HepG2 (cell line): ENCODE results near the gene ZNF341. TPM values are rescaled to one million over a fixed set of nuclear protein-coding genes. Genes with fewer than 3 reads are reported as not detected.
A peak's percentile ranks its signal among the peaks of the same experiment; 100 is the strongest.

Experiments
- ARID2 ChIP-seq: sonication (generic); formaldehyde crosslinking; IDR thresholded peaks from 2 replicates; pipeline ENCODE4 v1.8.1; 2022; ENCODE audit warnings: mild to moderate bottlenecking, missing genetic modification reagents, borderline replicate concordance
- CERS6 ChIP-seq: sonication (generic); formaldehyde crosslinking; IDR thresholded peaks from 2 replicates; pipeline ENCODE4 v1.5.0; 2020; ENCODE audit warnings: missing genetic modification reagents
- DNMT3B ChIP-seq: conservative IDR thresholded peaks from 2 replicates; pipeline ENCODE4 v1.6.1; 2016; ENCODE audit warnings: missing biosample characterization, control low read depth
- HNF4G ChIP-seq, 2 experiments: sonication (generic) in 1 of 2; formaldehyde crosslinking in 1 of 2; IDR thresholded peaks; 2 replicates each; pipeline versions ENCODE4 v1.4.0 to v1.6.1; 2011 to 2020; ENCODE audit warnings: borderline replicate concordance in 2 of 2, low read depth in 2 of 2, mild to moderate bottlenecking in 2 of 2, low read length in 1 of 2, missing genetic modification reagents in 1 of 2, moderate library complexity in 1 of 2
- JARID2 ChIP-seq: sonication (generic); formaldehyde crosslinking; IDR thresholded peaks from 2 replicates; pipeline ENCODE4 v1.8.1; 2023; ENCODE audit warnings: missing genetic modification reagents, inconsistent platforms; ENCODE audit not compliant: insufficient replicate concordance
- POLR2G ChIP-seq: fragments of 200-400 bp; formaldehyde crosslinking; IDR thresholded peaks from 2 replicates; pipeline ENCODE4 v1.6.1; 2018; ENCODE audit warnings: mild to moderate bottlenecking, low read depth, low read length, moderate library complexity
- SP140L ChIP-seq: sonication (generic); formaldehyde crosslinking; IDR thresholded peaks from 2 replicates; pipeline ENCODE4 v1.4.0; 2020; ENCODE audit warnings: missing genetic modification reagents, borderline replicate concordance
- ZFX ChIP-seq: sonication (generic); formaldehyde crosslinking; IDR thresholded peaks from 2 replicates; pipeline ENCODE4 v1.4.0; 2020; ENCODE audit warnings: mild to moderate bottlenecking, low read depth, missing genetic modification reagents, moderate library complexity
- ZNF205 ChIP-seq: IDR thresholded peaks from 2 replicates; pipeline ENCODE4 v1.6.1; 2018; ENCODE audit warnings: missing biosample characterization, missing genetic modification reagents
- ZNF770 ChIP-seq: sonication (generic); formaldehyde crosslinking; IDR thresholded peaks from 2 replicates; pipeline ENCODE4 v1.5.0; 2020; ENCODE audit warnings: mild to moderate bottlenecking, missing genetic modification reagents
- ZNF792 ChIP-seq: IDR thresholded peaks from 2 replicates; pipeline ENCODE4 v1.6.1; 2016
- polyA plus RNA-seq, 8 experiments: library from polyadenylated mRNA; depleted of rRNA in 3 of 8; stranded (reverse) in 7 of 8; unstranded in 1 of 8; fragments of >200 nt; fragmentation: Illumina TruSeq in 4 of 8; extraction: Trizol in 4 of 8; gene quantifications; 2 replicates each; pipeline versions ENCODE4 v1.2.1 to v1.2.3, GENCODE V29; 2011 to 2016; ENCODE audit warnings: low read depth in 4 of 8, missing spikeins in 1 of 8, mixed read lengths in 1 of 8; ENCODE audit not compliant: insufficient read depth in 1 of 8
- total RNA-seq, 5 experiments: library from RNA; depleted of rRNA; stranded (reverse); fragments of >200 nt; fragmentation: Illumina TruSeq; extraction: Trizol; gene quantifications; 2 replicates each; pipeline ENCODE4 v1.2.3, GENCODE V29; 2016; ENCODE audit warnings: low read depth in 1 of 5
- TF ChIP-seq, protein P1 (sequence below): sonication (generic); formaldehyde crosslinking; IDR thresholded peaks from 2 replicates; pipeline ENCODE4 v1.4.0; 2020; ENCODE audit warnings: missing genetic modification reagents
- TF ChIP-seq, protein P2 (sequence below): sonication (generic); formaldehyde crosslinking; IDR thresholded peaks from 2 replicates; pipeline ENCODE4 v1.4.0; 2020; ENCODE audit warnings: missing genetic modification reagents, mild to moderate bottlenecking, borderline replicate concordance
- TF ChIP-seq, protein P3 (sequence below): sonication (generic); formaldehyde crosslinking; IDR thresholded peaks from 2 replicates; pipeline ENCODE4 v1.5.1; 2020; ENCODE audit warnings: mild to moderate bottlenecking, missing genetic modification reagents, borderline replicate concordance

ZNF341 gene
- total and polyA plus RNA-seq, 2 of the 13 experiments (the other 11 are each of a cell fraction or from before 2014, with no cell fraction given), result 1.1 to 2.2 TPM

GRCh38 chr20:33793011-33793931, 61.5 kb downstream of the ZNF341 start (continued):
- TF ChIP-seq, protein P1, sequence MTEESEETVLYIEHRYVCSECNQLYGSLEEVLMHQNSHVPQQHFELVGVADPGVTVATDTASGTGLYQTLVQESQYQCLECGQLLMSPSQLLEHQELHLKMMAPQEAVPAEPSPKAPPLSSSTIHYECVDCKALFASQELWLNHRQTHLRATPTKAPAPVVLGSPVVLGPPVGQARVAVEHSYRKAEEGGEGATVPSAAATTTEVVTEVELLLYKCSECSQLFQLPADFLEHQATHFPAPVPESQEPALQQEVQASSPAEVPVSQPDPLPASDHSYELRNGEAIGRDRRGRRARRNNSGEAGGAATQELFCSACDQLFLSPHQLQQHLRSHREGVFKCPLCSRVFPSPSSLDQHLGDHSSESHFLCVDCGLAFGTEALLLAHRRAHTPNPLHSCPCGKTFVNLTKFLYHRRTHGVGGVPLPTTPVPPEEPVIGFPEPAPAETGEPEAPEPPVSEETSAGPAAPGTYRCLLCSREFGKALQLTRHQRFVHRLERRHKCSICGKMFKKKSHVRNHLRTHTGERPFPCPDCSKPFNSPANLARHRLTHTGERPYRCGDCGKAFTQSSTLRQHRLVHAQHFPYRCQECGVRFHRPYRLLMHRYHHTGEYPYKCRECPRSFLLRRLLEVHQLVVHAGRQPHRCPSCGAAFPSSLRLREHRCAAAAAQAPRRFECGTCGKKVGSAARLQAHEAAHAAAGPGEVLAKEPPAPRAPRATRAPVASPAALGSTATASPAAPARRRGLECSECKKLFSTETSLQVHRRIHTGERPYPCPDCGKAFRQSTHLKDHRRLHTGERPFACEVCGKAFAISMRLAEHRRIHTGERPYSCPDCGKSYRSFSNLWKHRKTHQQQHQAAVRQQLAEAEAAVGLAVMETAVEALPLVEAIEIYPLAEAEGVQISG (CRISPR knock-in tag), result no peak
- no peak for TF ChIP-seq ARID2 (CRISPR knock-in tag)
- TF ChIP-seq, protein P2, sequence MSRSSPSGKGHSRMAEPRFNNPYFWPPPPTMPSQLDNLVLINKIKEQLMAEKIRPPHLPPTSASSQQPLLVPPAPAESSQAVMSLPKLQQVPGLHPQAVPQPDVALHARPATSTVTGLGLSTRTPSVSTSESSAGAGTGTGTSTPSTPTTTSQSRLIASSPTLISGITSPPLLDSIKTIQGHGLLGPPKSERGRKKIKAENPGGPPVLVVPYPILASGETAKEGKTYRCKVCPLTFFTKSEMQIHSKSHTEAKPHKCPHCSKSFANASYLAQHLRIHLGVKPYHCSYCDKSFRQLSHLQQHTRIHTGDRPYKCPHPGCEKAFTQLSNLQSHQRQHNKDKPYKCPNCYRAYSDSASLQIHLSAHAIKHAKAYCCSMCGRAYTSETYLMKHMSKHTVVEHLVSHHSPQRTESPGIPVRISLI, result no peak
- no peak for TF ChIP-seq HNF4G (IDR thresholded peaks at IDR 0.05; ENCODE audit: borderline replicate concordance, low read depth, low read length)
- TF ChIP-seq HNF4G (CRISPR knock-in tag; IDR thresholded peaks at IDR 0.05; ENCODE audit: borderline replicate concordance, low read depth), result 0 out of 2 replicates have a peak, but pooled peaks have one; percentile 35
- no peak for TF ChIP-seq JARID2 (CRISPR knock-in tag)
- TF ChIP-seq ZFX (CRISPR knock-in tag), result peak; percentile 70; the same call in 1 of the 2 replicates
- no peak for TF ChIP-seq ZNF770 (CRISPR knock-in tag)
- no peak for TF ChIP-seq ZNF205 (CRISPR knock-in tag)
- TF ChIP-seq DNMT3B (CRISPR knock-in tag), result peak; percentile 25; the same call in 1 of the 2 replicates
- TF ChIP-seq, protein P3, sequence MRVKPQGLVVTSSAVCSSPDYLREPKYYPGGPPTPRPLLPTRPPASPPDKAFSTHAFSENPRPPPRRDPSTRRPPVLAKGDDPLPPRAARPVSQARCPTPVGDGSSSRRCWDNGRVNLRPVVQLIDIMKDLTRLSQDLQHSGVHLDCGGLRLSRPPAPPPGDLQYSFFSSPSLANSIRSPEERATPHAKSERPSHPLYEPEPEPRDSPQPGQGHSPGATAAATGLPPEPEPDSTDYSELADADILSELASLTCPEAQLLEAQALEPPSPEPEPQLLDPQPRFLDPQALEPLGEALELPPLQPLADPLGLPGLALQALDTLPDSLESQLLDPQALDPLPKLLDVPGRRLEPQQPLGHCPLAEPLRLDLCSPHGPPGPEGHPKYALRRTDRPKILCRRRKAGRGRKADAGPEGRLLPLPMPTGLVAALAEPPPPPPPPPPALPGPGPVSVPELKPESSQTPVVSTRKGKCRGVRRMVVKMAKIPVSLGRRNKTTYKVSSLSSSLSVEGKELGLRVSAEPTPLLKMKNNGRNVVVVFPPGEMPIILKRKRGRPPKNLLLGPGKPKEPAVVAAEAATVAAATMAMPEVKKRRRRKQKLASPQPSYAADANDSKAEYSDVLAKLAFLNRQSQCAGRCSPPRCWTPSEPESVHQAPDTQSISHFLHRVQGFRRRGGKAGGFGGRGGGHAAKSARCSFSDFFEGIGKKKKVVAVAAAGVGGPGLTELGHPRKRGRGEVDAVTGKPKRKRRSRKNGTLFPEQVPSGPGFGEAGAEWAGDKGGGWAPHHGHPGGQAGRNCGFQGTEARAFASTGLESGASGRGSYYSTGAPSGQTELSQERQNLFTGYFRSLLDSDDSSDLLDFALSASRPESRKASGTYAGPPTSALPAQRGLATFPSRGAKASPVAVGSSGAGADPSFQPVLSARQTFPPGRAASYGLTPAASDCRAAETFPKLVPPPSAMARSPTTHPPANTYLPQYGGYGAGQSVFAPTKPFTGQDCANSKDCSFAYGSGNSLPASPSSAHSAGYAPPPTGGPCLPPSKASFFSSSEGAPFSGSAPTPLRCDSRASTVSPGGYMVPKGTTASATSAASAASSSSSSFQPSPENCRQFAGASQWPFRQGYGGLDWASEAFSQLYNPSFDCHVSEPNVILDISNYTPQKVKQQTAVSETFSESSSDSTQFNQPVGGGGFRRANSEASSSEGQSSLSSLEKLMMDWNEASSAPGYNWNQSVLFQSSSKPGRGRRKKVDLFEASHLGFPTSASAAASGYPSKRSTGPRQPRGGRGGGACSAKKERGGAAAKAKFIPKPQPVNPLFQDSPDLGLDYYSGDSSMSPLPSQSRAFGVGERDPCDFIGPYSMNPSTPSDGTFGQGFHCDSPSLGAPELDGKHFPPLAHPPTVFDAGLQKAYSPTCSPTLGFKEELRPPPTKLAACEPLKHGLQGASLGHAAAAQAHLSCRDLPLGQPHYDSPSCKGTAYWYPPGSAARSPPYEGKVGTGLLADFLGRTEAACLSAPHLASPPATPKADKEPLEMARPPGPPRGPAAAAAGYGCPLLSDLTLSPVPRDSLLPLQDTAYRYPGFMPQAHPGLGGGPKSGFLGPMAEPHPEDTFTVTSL, result 0 out of 2 replicates have a peak, but pooled peaks have one; percentile 40
- TF ChIP-seq SP140L, result no peak
- no peak for TF ChIP-seq POLR2G
- TF ChIP-seq CERS6 (CRISPR knock-in tag), result no peak
- 0 out of 2 replicates have a peak, but pooled peaks have one; percentile 12 for TF ChIP-seq ZNF792 (CRISPR knock-in tag)
